GM23248 (cell line): ENCODE measurements around the gene GALNT18. TPM values are rescaled to one million over a fixed set of nuclear protein-coding genes. Genes with fewer than 3 reads are reported as not detected.

Source experiments
- DNase-seq: peaks from one replicate; pipeline ENCODE4 v3.0.0-alpha.2; 2015
- H2AFZ ChIP-seq: fragments of 200-600 bp; sonication (generic); 2 replicates; pipeline ENCODE4 v1.6.1; 2016; ENCODE audit warnings: antibody characterized with exemption
- H3F3A ChIP-seq: fragments of 200-600 bp; sonication (generic); 2 replicates; pipeline ENCODE4 v1.6.1; 2016; ENCODE audit warnings: mild to moderate bottlenecking, antibody characterized with exemption, mixed run types; ENCODE audit not compliant: insufficient read depth
- H3K27ac ChIP-seq: fragments of 200-600 bp; sonication (generic); 2 replicates; pipeline ENCODE4 v1.5.1; 2016; ENCODE audit warnings: mild to moderate bottlenecking
- H3K27me3 ChIP-seq: fragments of 200-600 bp; sonication (generic); replicated peaks from 2 replicates; pipeline ENCODE4 v1.6.1; 2016; ENCODE audit warnings: mild to moderate bottlenecking; ENCODE audit not compliant: insufficient read depth
- H3K36me3 ChIP-seq: fragments of 200-600 bp; sonication (generic); 2 replicates; pipeline ENCODE4 v1.6.1; 2016; ENCODE audit warnings: low read depth, mild to moderate bottlenecking
- H3K4me1 ChIP-seq: fragments of 200-600 bp; sonication (generic); 2 replicates; pipeline ENCODE4 v1.6.1; 2016; ENCODE audit warnings: mild to moderate bottlenecking; ENCODE audit not compliant: insufficient read depth
- H3K4me2 ChIP-seq: fragments of 200-600 bp; sonication (generic); one replicate; pipeline ENCODE4 v1.6.1; 2016; ENCODE audit warnings: mild to moderate bottlenecking; ENCODE audit not compliant: unreplicated experiment
- H3K4me3 ChIP-seq: fragments of 200-600 bp; sonication (generic); 2 replicates; pipeline ENCODE4 v1.5.1; 2016; ENCODE audit warnings: mild to moderate bottlenecking
- H3K79me2 ChIP-seq: fragments of 200-600 bp; sonication (generic); 2 replicates; pipeline ENCODE4 v1.6.1; 2016; ENCODE audit warnings: mild to moderate bottlenecking; ENCODE audit not compliant: insufficient read depth
- H3K9ac ChIP-seq: fragments of 200-600 bp; sonication (generic); 2 replicates; pipeline ENCODE4 v1.6.1; 2016; ENCODE audit warnings: mild to moderate bottlenecking
- H3K9me2 ChIP-seq: fragments of 200-600 bp; sonication (generic); 2 replicates; pipeline ENCODE4 v1.6.1; 2016; ENCODE audit warnings: mixed run types, mild to moderate bottlenecking, moderate library complexity; ENCODE audit not compliant: insufficient read depth
- H3K9me3 ChIP-seq: fragments of 200-600 bp; sonication (generic); one replicate; pipeline ENCODE4 v1.6.1; 2017; ENCODE audit warnings: low read depth
- H4K20me1 ChIP-seq: fragments of 200-600 bp; sonication (generic); 2 replicates; pipeline ENCODE4 v1.6.0; 2016; ENCODE audit not compliant: insufficient read depth
- EZH2 ChIP-seq: fragments of 200-600 bp; sonication (generic); IDR thresholded peaks from 2 replicates; pipeline ENCODE4 v1.6.1; 2018; ENCODE audit warnings: antibody characterized with exemption, mild to moderate bottlenecking; ENCODE audit not compliant: insufficient read depth, poor library complexity, severe bottlenecking
- EZH2phosphoT487 ChIP-seq: fragments of 200-600 bp; sonication (generic); IDR thresholded peaks from 2 replicates; pipeline ENCODE4 v1.6.1; 2018; ENCODE audit warnings: antibody characterized with exemption, moderate library complexity, mild to moderate bottlenecking, low read depth; ENCODE audit not compliant: insufficient read depth
- WGBS, 2 experiments: methylation state at CpG; one replicate each; pipeline ENCODE4 v1.1.6; 2015 to 2017; ENCODE audit warnings: low lambda C conversion rate in 2 of 2, low coverage in 1 of 2; ENCODE audit errors: missing lambda C conversion rate in 2 of 2; 5-methylcytosine and 5-hydroxymethylcytosine counted together
- in situ Hi-C: fragments of 300-500 bp; cut with MboI; formaldehyde crosslinking; loops from 2 replicates; pipeline ENCODE4 v1.15.0; 2020
- polyA plus RNA-seq: library from polyadenylated mRNA; unstranded; fragments of >200 nt; fragmentation: Nextera tagmentation; extraction: Ambion mirVana; gene quantifications from 2 replicates; pipeline ENCODE4 v1.2.1, GENCODE V29; 2016
- total RNA-seq: library from RNA; depleted of rRNA; stranded (reverse); fragments of >200 nt; shearing (Covaris generic); gene quantifications from 2 replicates; pipeline ENCODE4 v1.2.3, GENCODE V29; 2014

The GALNT18 gene
- total and polyA plus RNA-seq, 2 experiments from 2014 or later, result 4.1 to 5.6 TPM

- Histone ChIP-seq H3K9ac (no peak overlapping the region), H3K36me3 (no peaks in the 10 kb centered on the region), H3K9me2 (no peaks in the 10 kb centered on the region), H3K4me1 (no peaks in the 10 kb centered on the region), H3K9me3 (no peaks in the 10 kb centered on the region), H4K20me1 (no peaks in the 10 kb centered on the region), H3K27ac (no peak overlapping the region), H3K79me2 (no peaks in the 10 kb centered on the region), H3F3A (no peaks in the 10 kb centered on the region), H3K27me3 (no peaks in the 10 kb centered on the region), H3K4me2 (no peak overlapping the region), H2AFZ (no peak overlapping the region), H3K4me3 (no peak overlapping the region)
- in situ Hi-C loops, result no loop called here
- no peak for DNase-seq
- WGBS, 2 experiments, result 71 to 74% methylated on average over 4 of the region's 4 CpGs
- TF ChIP-seq EZH2phosphoT487, result no peak
- TF ChIP-seq EZH2, result no peak
Observed at GRCh38 chr11:11336664-11337063, 285.1 kb downstream of the GALNT18 start.

DNA sequence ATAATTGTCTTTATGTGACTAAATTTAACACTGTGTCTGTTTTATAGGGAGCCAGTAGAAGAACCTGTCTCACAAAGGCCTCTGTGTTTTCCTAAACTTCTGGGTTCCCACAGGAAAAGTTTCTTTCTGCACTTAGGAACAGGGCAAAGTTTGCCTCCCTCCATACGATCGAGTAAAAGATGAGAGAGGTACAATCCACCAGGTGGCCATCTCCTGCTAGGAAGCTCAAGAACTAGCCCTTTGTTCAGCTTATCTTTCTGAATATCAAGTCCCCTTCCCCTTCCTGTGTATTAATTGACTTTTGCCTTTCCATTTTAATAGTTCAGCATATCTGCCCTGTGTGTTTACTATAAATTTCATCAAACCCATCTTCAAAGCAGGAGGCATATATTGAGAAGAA is 286.8 kb downstream of the GALNT18 start:
- H2AFZ ChIP-seq, result no peak overlapping the region
- no peaks in the 10 kb centered on the region for H3K36me3 ChIP-seq
- no peak overlapping the region for H3K4me3 ChIP-seq
- no peaks in the 10 kb centered on the region for H4K20me1 ChIP-seq
- 34 to 71% methylated on average over 2 of the region's 2 CpGs for WGBS, 2 experiments
- H3F3A ChIP-seq, result no peaks in the 10 kb centered on the region
- no peaks in the 10 kb centered on the region for H3K79me2 ChIP-seq
- no peak for TF ChIP-seq EZH2
- no peak for TF ChIP-seq EZH2phosphoT487
- H3K4me2 ChIP-seq, result no peak overlapping the region
- H3K27me3 ChIP-seq, result no peaks in the 10 kb centered on the region
- H3K4me1 ChIP-seq, result no peaks in the 10 kb centered on the region
- no peaks in the 10 kb centered on the region for H3K9me2 ChIP-seq
- no peaks in the 10 kb centered on the region for H3K9me3 ChIP-seq
- in situ Hi-C loops, result no loop called here
- DNase-seq, result no peak
- no peak overlapping the region for H3K27ac ChIP-seq
- no peak overlapping the region for H3K9ac ChIP-seq

DNA sequence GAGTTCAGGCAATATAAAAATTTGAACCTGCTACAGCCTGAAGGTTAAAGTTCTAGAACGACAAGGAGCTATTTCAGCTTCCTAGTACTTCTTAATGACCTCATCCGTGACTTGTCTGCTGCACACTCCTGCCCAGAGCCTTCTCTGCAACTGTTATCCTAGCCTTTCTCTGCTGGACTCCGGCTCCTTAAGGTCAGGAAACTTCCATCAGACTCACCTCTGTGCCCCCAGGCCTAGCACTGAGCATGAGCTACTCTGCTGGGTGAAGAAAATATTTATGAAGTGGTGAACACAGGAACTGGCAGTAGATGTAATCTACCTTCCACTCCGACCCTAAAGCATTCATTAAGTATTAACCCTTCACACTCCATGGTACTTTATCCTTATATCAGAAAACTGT is 287.2 kb downstream of the GALNT18 start:
- Histone ChIP-seq H4K20me1 (no peaks in the 10 kb centered on the region), H3K9me3 (no peaks in the 10 kb centered on the region), H3K4me1 (no peaks in the 10 kb centered on the region), H3K36me3 (no peaks in the 10 kb centered on the region), H3K4me3 (no peak overlapping the region), H3K27me3 (no peaks in the 10 kb centered on the region), H3K27ac (no peak overlapping the region), H3K4me2 (no peak overlapping the region), H3K79me2 (no peaks in the 10 kb centered on the region), H2AFZ (no peak overlapping the region), H3K9me2 (no peaks in the 10 kb centered on the region), H3K9ac (no peak overlapping the region), H3F3A (no peaks in the 10 kb centered on the region)
- no peak for DNase-seq
- in situ Hi-C loops, result no loop called here
- no peak for TF ChIP-seq EZH2
- no peak for TF ChIP-seq EZH2phosphoT487
- WGBS, 2 experiments, result 56 to 68% methylated on average over 4 of the region's 4 CpGs

DNA sequence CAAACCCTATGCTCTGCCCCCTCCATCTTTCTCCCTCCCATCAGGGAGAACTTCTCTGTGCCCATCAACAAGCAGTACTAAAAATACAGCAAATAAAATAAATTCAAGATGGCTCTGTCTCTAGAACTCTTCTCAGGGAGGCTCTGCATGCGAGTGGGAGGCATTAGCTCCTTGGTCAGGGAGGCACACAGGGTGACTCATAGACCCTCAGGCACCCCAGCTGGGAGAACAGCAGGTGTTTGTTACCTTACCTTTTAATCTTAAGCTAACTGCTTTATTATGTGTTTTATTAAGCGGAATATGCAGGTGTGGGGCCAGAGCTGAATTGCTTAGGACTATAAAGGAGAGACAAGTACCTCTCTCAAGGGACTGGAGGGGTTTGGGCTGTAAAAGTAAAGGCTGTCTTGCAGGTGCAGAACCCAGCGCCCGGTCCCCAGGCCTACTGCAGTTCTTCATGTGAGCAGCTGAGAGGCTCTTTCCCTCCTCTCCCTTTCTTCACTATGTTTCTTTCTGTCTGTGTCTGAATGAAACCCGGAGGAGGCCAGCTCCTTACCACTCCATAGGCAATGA is 289.6 kb downstream of the GALNT18 start:
- no peaks in the 10 kb centered on the region for H3K79me2 ChIP-seq
- no peak overlapping the region for H2AFZ ChIP-seq
- no peak for TF ChIP-seq EZH2phosphoT487
- no peak for TF ChIP-seq EZH2
- H3K9ac ChIP-seq, result no peak overlapping the region
- H3K4me3 ChIP-seq, result no peak overlapping the region
- in situ Hi-C loops, result no loop called here
- no peaks in the 10 kb centered on the region for H3K4me1 ChIP-seq
- H3F3A ChIP-seq, result no peaks in the 10 kb centered on the region
- DNase-seq, result no peak
- no peak overlapping the region for H3K4me2 ChIP-seq
- no peaks in the 10 kb centered on the region for H3K9me3 ChIP-seq
- H3K9me2 ChIP-seq, result no peaks in the 10 kb centered on the region
- no peaks in the 10 kb centered on the region for H3K36me3 ChIP-seq
- H4K20me1 ChIP-seq, result no peaks in the 10 kb centered on the region
- H3K27me3 ChIP-seq, result no peaks in the 10 kb centered on the region
- H3K27ac ChIP-seq, result no peak overlapping the region
- 75 to 79% methylated on average over 5 of the region's 5 CpGs for WGBS, 2 experiments
